Activated naive CD4-positive, alpha-beta T cell treated with anti-CD3 and anti-CD28 coated beads, Interleukin-2, amount 10 ng/mL, durations not matched to agents 7 days and 5 days (primary cell): ENCODE measurements around the gene CYB561.

Experiments used
- CTCF ChIA-PET: fragments of 350-600 bp; sonication (Branson Sonifier 250); formaldehyde crosslinking; loops from one replicate; lab custom pipeline; 2021; ENCODE audit warnings: antibody characterized with exemption; lab: Charles Lee
- DNase-seq: peaks from one replicate; pipeline ENCODE4 v3.0.0-alpha.2; 2020
- H3K27ac Mint-ChIP-seq: one replicate; pipeline ENCODE4 v1.8.0; 2021; ENCODE audit warnings: mild to moderate bottlenecking, moderate library complexity, mixed read lengths
- H3K27me3 Mint-ChIP-seq: one replicate; pipeline ENCODE4 v1.8.0; 2021; ENCODE audit warnings: mild to moderate bottlenecking, mixed read lengths
- H3K36me3 Mint-ChIP-seq: one replicate; pipeline ENCODE4 v1.8.0; 2021; ENCODE audit warnings: mixed read lengths
- H3K4me1 Mint-ChIP-seq: one replicate; pipeline ENCODE4 v1.8.0; 2021; ENCODE audit warnings: mixed read lengths
- H3K4me3 Mint-ChIP-seq: one replicate; pipeline ENCODE4 v1.8.0; 2021; ENCODE audit warnings: mild to moderate bottlenecking, moderate library complexity, mixed read lengths
- H3K9me3 Mint-ChIP-seq: one replicate; pipeline ENCODE4 v1.8.0; 2021; ENCODE audit warnings: mixed read lengths

The CYB561 gene, protein sequence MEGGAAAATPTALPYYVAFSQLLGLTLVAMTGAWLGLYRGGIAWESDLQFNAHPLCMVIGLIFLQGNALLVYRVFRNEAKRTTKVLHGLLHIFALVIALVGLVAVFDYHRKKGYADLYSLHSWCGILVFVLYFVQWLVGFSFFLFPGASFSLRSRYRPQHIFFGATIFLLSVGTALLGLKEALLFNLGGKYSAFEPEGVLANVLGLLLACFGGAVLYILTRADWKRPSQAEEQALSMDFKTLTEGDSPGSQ

DNA sequence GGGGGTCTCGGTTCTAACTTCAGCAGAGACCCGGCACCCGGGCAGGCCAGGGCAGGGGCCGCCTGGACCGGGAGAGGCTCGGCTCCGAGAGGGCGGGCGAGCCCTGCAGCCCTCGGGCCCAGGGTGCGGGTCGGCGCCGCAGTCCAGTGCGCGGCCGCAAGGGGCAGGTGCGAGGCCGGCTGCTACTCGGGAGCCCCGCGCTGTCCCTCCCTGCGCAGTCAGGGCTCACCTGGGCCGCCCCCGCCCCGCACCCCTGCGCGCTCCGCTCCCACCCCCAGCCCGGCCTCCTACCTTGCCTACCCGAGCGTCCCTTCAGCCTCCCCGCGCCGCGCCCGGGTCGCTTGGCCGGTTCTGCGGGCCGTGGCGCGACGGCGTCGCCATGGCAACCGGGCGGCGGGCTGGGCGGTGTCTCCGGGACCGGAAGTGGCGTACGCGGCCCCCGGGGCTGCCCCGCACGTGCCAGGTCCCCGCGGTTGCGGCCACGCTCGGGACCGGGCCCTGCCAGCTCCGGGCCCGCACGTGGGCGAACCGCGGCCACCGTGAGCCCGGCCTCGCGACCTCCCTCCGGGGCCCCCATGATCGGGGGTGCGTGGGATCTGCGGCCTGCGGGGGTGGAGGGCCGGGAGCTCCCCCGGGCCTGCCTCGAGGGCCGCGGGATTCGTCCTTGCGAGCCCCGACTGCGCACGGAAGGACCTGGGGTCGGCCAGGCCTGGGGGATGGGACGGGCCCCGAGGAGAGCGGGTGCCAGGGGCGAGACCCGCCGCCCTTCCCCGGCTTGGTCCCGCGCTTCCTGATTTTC is at the start of gene CYB561:
CYB561 (minus strand) TSS at position 353 of the 799 bp plus-strand sequence. CDS start 8,759 bp downstream, outside the sequence.
- H3K36me3 Mint-ChIP-seq, result no peaks in the 10 kb centered on the region
- CTCF ChIA-PET, result interaction anchor here (1.0 to 3.7 kb wide), 5 partner anchors 11 to 33 kb away, joined by 3 to 18 read pairs (median 4); no protein-coding TSS in a partner anchor
- H3K4me1 Mint-ChIP-seq, result peaks cover 36% of the 10 kb centered on the region
- DNase-seq, result peak; percentile 76
- H3K4me3 Mint-ChIP-seq, result peak within 1 kb of the TSS; percentile 54
- no peaks in the 10 kb centered on the region for H3K9me3 Mint-ChIP-seq
- peaks cover 75% of the 10 kb centered on the region for H3K27me3 Mint-ChIP-seq
- peak within 1 kb of the TSS; percentile 45 for H3K27ac Mint-ChIP-seq

DNA sequence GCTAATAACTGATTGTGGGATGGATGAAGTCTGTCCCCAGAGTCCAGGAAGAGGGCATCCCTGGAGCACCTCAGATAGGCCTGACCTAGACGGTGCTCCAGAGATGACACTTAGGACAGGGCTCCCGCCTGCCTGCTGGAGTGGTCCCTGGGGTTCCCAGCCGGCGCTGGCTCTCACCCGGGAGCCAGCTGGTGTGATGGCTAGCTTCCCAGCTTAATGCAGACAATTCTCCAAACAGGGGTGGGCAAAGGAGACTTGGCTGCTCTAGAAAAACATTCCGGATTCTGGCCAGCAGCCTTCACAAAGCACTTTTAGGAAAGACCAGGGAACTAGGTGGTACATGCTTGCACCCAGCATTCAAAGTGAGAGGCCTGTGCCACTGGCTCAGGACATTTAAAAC is 49.4 kb upstream of the CYB561 start:
- CTCF ChIA-PET, result interaction anchor here (1.2 to 2.0 kb wide), 3 partner anchors 16 to 116 kb away, joined by 3 to 7 read pairs (median 4); no protein-coding TSS in a partner anchor
- H3K36me3 Mint-ChIP-seq, result no peaks in the 10 kb centered on the region
- H3K27me3 Mint-ChIP-seq, result peaks cover 12% of the 10 kb centered on the region
- no peaks in the 10 kb centered on the region for H3K9me3 Mint-ChIP-seq
- H3K27ac Mint-ChIP-seq, result no peak overlapping the region
- DNase-seq, result no peak
- no peaks in the 10 kb centered on the region for H3K4me1 Mint-ChIP-seq
- H3K4me3 Mint-ChIP-seq, result no peak overlapping the region

DNA sequence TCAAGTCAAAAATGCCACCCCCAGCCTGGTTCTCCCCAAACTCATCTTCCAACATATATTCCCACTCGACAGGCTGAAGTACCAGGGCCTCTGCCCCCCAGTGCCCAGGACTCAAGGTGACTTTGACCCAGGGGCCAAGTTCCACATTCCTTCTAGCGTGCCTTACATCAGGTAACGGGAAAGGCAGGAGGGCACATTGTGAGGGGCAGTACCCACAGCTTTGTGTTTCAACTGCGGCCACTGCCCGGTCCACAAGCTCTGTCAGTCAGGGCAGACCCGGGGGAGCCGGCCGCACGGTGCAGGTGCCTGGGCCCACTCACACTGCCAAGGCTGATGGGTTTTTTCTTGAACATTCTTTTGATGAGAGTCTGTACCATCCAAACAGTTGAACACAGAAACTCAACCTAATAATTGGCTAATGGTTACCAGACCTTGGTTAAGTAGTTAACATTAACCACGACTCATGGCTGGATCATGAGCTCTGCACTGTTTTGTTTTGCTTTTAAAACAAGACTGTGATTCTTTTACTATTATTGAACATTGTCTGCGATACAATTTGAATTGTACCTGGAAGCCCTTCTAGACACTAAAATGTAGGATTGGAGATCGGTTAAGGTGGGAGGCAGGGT is 48.3 kb upstream of the CYB561 start:
- Mint-ChIP-seq H3K4me1 (no peaks in the 10 kb centered on the region), H3K27ac (no peak overlapping the region), H3K27me3 (peaks cover 11% of the 10 kb centered on the region), H3K36me3 (no peaks in the 10 kb centered on the region), H3K9me3 (no peaks in the 10 kb centered on the region), H3K4me3 (no peak overlapping the region)
- no peak for DNase-seq
- CTCF ChIA-PET, result interaction anchor here (1.2 kb wide), 1 partner anchor 69 kb away, joined by 3 read pairs; no protein-coding TSS in a partner anchor

DNA sequence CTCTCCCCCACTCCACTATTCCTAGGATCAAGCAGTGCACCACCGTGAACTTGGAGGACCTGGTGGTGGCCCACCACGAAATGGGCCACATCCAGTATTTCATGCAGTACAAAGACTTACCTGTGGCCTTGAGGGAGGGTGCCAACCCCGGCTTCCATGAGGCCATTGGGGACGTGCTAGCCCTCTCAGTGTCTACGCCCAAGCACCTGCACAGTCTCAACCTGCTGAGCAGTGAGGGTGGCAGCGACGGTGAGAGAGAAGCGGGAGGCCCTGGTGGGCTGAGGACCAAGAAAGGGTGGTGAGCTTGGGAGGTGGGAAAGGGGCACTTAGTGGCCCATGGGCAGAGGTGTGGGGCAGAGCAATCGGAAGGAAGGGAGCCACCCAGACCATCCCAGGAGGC is 47.3 kb upstream of the CYB561 start:
- H3K27me3 Mint-ChIP-seq, result peaks cover 11% of the 10 kb centered on the region
- CTCF ChIA-PET, result no interaction called here
- DNase-seq, result no peak
- no peak overlapping the region for H3K4me3 Mint-ChIP-seq
- H3K36me3 Mint-ChIP-seq, result no peaks in the 10 kb centered on the region
- H3K27ac Mint-ChIP-seq, result no peak overlapping the region
- H3K4me1 Mint-ChIP-seq, result no peaks in the 10 kb centered on the region
- H3K9me3 Mint-ChIP-seq, result no peaks in the 10 kb centered on the region

DNA sequence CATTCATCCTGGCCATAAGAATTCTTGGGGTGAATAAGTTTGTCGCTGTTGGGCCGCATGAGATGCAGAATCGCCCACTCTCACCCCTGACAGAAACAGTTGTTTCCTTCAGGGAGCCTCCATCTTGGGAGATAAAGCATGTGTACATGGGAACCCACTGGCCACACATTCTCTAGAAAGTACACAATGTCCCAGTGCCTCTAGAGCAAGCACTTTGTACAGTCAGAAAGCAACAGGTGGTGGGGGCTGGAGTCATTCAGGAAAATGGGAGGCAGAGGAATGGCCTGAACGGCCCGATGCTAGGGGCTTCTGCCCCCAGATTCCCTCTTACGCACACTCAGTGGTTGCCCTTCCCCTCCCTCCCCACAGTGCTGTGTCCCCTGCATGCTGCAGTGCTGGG is 46.8 kb upstream of the CYB561 start:
- DNase-seq, result no peak
- Mint-ChIP-seq H3K4me3 (no peak overlapping the region), H3K27me3 (peaks cover 11% of the 10 kb centered on the region), H3K36me3 (no peaks in the 10 kb centered on the region), H3K27ac (no peak overlapping the region), H3K9me3 (no peaks in the 10 kb centered on the region), H3K4me1 (no peaks in the 10 kb centered on the region)
- CTCF ChIA-PET, result no interaction called here

DNA sequence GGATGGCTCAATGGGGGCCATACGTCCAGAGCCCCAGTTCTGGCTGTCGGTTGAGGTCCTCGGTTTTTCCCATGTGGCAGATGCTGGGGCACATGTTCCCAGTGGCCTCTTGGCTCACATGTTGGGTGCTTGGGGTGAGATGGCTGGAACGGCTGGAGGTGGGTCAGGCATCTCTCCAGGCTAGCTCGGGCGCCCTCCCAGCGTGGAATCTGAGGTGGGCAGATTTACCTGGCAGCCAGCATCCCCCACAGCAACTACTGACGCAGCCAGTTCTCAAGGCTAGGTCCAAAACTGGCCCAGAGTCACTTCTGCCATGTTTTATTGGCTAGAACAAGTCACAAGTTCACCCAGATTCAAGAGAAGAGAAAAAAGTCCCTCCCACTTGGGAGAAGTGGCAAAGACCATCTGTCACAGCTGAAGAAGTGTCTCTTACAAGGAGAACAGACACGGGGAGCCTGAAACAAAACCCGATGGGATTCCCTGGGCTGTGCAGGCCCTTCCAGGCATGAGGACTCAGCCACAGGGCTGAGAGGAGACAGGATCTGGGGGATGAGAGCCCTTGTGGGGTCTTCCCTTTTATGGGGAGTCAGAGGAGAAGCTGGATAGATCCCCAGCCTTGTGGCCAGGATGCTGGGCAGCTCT is 46.0 kb upstream of the CYB561 start:
- no peak overlapping the region for H3K4me3 Mint-ChIP-seq
- H3K9me3 Mint-ChIP-seq, result no peaks in the 10 kb centered on the region
- H3K27me3 Mint-ChIP-seq, result peaks cover 11% of the 10 kb centered on the region
- H3K4me1 Mint-ChIP-seq, result no peaks in the 10 kb centered on the region
- DNase-seq, result no peak
- H3K27ac Mint-ChIP-seq, result no peak overlapping the region
- no peaks in the 10 kb centered on the region for H3K36me3 Mint-ChIP-seq
- CTCF ChIA-PET, result no interaction called here

DNA sequence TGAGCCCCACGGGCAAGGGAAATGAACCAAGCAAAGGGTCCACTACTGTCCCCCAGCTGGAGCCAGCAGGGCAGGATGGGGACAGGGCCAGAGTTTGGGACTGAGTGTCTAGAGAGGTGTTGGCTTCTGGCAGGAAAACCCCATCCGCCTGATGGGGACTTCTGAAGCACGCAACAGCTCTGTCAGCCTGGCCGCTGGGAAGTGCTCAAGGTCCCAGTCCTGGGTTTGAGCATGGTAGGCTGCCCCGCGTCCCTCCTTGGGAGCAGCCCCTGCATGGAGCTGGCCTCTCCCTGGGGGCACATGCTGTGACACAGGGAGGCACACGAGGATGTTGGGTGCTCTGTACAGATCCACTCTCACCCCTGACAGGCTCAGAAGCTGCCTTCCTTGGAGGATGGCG is 45.3 kb upstream of the CYB561 start:
- no peaks in the 10 kb centered on the region for H3K4me1 Mint-ChIP-seq
- no peak overlapping the region for H3K27ac Mint-ChIP-seq
- peaks cover 11% of the 10 kb centered on the region for H3K27me3 Mint-ChIP-seq
- H3K36me3 Mint-ChIP-seq, result no peaks in the 10 kb centered on the region
- no peaks in the 10 kb centered on the region for H3K9me3 Mint-ChIP-seq
- DNase-seq, result no peak
- no peak overlapping the region for H3K4me3 Mint-ChIP-seq
- CTCF ChIA-PET, result no interaction called here

DNA sequence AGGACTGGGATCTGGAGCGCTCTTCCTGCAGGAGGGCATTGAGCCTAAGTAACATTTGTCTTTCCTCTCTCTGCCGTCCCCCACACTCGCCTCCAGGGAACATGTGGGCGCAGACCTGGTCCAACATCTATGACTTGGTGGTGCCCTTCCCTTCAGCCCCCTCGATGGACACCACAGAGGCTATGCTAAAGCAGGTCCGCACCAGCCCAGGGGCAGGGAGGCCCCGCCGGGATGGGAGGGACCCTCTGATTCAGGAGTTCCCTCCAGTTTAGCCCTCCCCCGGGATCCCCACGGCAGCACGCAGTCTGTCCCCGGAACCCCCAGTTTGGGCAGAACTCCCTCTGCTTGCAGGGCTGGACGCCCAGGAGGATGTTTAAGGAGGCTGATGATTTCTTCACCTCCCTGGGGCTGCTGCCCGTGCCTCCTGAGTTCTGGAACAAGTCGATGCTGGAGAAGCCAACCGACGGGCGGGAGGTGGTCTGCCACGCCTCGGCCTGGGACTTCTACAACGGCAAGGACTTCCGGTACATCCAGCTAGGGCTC is 44.8 kb upstream of the CYB561 start:
- CTCF ChIA-PET, result no interaction called here
- no peak overlapping the region for H3K27ac Mint-ChIP-seq
- no peaks in the 10 kb centered on the region for H3K36me3 Mint-ChIP-seq
- H3K9me3 Mint-ChIP-seq, result no peaks in the 10 kb centered on the region
- H3K4me3 Mint-ChIP-seq, result no peak overlapping the region
- no peaks in the 10 kb centered on the region for H3K4me1 Mint-ChIP-seq
- DNase-seq, result no peak
- H3K27me3 Mint-ChIP-seq, result peaks cover 11% of the 10 kb centered on the region

DNA sequence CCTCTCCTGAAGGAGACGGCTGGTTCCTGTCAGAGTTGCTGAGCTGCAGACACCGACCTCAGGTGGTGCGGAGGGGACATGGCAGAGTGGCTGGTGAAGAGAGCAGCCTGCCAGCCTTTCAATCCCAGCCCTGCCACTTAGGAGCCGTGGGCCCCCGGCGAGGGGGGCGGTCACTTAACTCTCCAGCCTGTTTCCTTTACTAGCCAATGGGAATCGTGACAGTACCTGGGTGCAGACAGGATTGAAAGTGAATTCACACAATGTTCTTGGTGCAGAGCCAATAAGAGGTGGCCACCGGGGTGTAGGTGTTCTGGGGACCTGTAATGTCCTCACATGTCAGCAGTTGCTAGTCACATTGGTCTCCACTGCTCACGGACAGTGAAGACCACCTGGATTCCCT is 44.2 kb upstream of the CYB561 start:
- Mint-ChIP-seq H3K27me3 (peaks cover 11% of the 10 kb centered on the region), H3K9me3 (no peaks in the 10 kb centered on the region), H3K27ac (no peak overlapping the region), H3K36me3 (no peaks in the 10 kb centered on the region), H3K4me3 (no peak overlapping the region), H3K4me1 (no peaks in the 10 kb centered on the region)
- DNase-seq, result no peak
- CTCF ChIA-PET, result no interaction called here

DNA sequence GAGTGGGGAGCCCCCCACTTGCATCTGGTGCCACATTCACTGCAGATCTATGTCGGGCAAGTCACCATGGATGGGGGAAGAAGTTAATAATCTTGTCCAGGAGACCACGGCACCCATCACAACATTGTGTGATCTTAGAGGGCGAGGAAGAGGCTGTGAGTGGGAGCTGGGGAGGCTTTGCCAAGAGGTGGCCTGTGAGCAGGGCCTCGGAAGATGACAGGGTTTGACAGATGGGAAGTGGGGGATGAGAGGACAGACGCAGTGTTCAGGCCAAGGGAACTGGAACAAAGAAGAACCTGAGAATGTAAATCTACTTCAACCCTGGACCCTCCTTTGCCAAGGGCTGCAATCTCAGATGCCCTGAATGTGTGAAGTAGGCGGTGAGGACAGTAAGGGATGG is 43.2 kb upstream of the CYB561 start:
- Mint-ChIP-seq H3K4me1 (no peaks in the 10 kb centered on the region), H3K9me3 (no peaks in the 10 kb centered on the region), H3K27me3 (peaks cover 11% of the 10 kb centered on the region), H3K27ac (no peak overlapping the region), H3K4me3 (no peak overlapping the region), H3K36me3 (no peaks in the 10 kb centered on the region)
- DNase-seq, result no peak
- CTCF ChIA-PET, result interaction anchor here (0.6 kb wide), 1 partner anchor 491 kb away, joined by 4 read pairs; no protein-coding TSS in a partner anchor

DNA sequence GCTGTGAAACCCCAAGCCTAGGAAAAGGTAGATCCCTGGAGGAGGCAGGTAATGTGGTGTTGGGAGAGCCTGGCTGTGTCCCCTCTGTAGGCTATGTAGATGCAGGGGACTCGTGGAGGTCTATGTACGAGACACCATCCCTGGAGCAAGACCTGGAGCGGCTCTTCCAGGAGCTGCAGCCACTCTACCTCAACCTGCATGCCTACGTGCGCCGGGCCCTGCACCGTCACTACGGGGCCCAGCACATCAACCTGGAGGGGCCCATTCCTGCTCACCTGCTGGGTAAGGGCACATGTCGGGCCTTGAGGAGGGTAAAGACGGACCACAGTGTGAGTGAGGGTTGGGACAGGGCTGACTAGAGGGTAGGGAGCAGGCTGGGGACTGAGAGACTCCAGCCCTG is 42.7 kb upstream of the CYB561 start:
- Mint-ChIP-seq H3K27me3 (peaks cover 11% of the 10 kb centered on the region), H3K4me1 (no peaks in the 10 kb centered on the region), H3K36me3 (no peaks in the 10 kb centered on the region), H3K4me3 (no peak overlapping the region), H3K9me3 (no peaks in the 10 kb centered on the region), H3K27ac (no peak overlapping the region)
- CTCF ChIA-PET, result interaction anchor here (1.1 kb wide), 1 partner anchor 63 kb away, joined by 5 read pairs; no protein-coding TSS in a partner anchor
- DNase-seq, result no peak

DNA sequence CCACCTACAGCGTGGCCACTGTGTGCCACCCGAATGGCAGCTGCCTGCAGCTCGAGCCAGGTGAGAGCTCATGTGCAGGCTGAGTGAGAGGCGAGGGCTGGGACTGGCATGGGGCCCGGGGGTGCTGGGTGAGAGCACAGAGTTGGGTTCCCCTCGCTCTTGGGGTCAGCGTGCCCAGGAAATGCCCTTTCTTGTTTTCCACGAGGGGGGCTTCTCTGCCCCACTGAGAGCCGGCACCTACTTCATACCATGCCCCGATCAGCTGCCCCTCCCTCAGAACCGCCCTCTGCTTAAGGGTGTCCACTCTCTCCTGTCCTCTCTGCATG is 40.9 kb upstream of the CYB561 start:
- CTCF ChIA-PET, result interaction anchor here (0.9 to 1.4 kb wide), 2 partner anchors 8 to 60 kb away, joined by 4 to 5 read pairs; no protein-coding TSS in a partner anchor
- no peaks in the 10 kb centered on the region for H3K4me1 Mint-ChIP-seq
- H3K9me3 Mint-ChIP-seq, result no peaks in the 10 kb centered on the region
- H3K4me3 Mint-ChIP-seq, result no peak overlapping the region
- H3K36me3 Mint-ChIP-seq, result no peaks in the 10 kb centered on the region
- peaks cover 18% of the 10 kb centered on the region for H3K27me3 Mint-ChIP-seq
- no peak overlapping the region for H3K27ac Mint-ChIP-seq
- no peak for DNase-seq

DNA sequence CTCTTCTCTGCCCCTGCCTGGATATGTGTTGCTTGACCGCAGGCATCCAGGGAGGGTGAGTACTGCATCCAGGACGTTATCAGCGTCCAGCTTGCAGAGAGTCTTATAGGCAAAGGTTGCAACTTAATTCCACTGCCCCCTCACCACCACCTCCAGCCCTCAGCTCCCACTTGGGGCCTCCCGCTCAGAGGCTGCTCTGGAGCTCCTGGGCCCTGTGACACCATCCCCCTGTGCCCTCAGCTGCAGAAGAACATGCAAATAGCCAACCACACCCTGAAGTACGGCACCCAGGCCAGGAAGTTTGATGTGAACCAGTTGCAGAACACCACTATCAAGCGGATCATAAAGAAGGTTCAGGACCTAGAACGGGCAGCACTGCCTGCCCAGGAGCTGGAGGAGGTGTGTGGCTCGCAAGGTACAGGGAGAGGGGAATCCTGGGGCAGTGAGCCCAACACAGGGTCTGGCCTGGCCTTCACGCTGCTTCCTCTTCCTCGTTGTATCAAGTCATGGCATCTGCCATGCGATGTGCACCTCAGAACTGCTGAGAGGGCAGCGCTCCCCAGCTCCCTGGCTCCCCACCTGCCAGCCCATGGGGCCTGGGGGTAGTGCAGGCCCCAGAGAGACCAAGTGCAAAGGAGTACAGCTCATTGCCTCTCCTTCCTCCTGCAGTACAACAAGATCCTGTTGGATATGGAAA is 40.4 kb upstream of the CYB561 start:
- no peak for DNase-seq
- H3K36me3 Mint-ChIP-seq, result no peaks in the 10 kb centered on the region
- H3K27ac Mint-ChIP-seq, result no peak overlapping the region
- no peak overlapping the region for H3K4me3 Mint-ChIP-seq
- H3K9me3 Mint-ChIP-seq, result no peaks in the 10 kb centered on the region
- CTCF ChIA-PET, result interaction anchor here (0.9 to 1.4 kb wide), 2 partner anchors 8 to 60 kb away, joined by 4 to 5 read pairs; no protein-coding TSS in a partner anchor
- no peaks in the 10 kb centered on the region for H3K4me1 Mint-ChIP-seq
- H3K27me3 Mint-ChIP-seq, result peaks cover 19% of the 10 kb centered on the region
